Ramos (cell line): Measurements from ENCODE around the gene BRF1.

Source experiments
- in situ Hi-C: fragments of 300-500 bp; cut with MboI; formaldehyde crosslinking; loops from one replicate; pipeline ENCODE4 v1.14.3; 2022; ENCODE audit warnings: low sequenced_read_pairs; ENCODE audit not compliant: unreplicated experiment

The BRF1 gene

GRCh38 chr14:105171004-105171673, 129.7 kb downstream of the BRF1 start:
- in situ Hi-C loops, result no loop called here

GRCh38 chr14:105169776-105170655, 130.8 kb downstream of the BRF1 start:
- in situ Hi-C loops, result no loop called here

GRCh38 chr14:105168979-105169507, 131.8 kb downstream of the BRF1 start:
- in situ Hi-C loops, result no loop called here

GRCh38 chr14:105168496-105168978, 132.3 kb downstream of the BRF1 start, which contains the start of gene JAG2:
Gene JAG2, minus strand, starts transcription at chr14:105168776. Its CDS starts 356 bp downstream, at chr14:105168420.
- in situ Hi-C loops, result no loop called here

- in situ Hi-C loops, result no loop called here
Observed at GRCh38 chr14:105168093-105168420, 132.7 kb downstream of the BRF1 start.

GRCh38 chr14:105167303-105168092, 133.3 kb downstream of the BRF1 start:
- in situ Hi-C loops, result no loop called here

GRCh38 chr14:105166571-105167302, 134.1 kb downstream of the BRF1 start:
- in situ Hi-C loops, result no loop called here

GRCh38 chr14:105165761-105166485, 134.9 kb downstream of the BRF1 start:
- in situ Hi-C loops, result no loop called here

GRCh38 chr14:105165134-105165704, 135.6 kb downstream of the BRF1 start:
- in situ Hi-C loops, result no loop called here

GRCh38 chr14:105163040-105163742, 137.6 kb downstream of the BRF1 start:
- in situ Hi-C loops, result no loop called here

GRCh38 chr14:105162669-105162979, 138.2 kb downstream of the BRF1 start:
- in situ Hi-C loops, result no loop called here

GRCh38 chr14:105161964-105162668, 138.7 kb downstream of the BRF1 start:
- in situ Hi-C loops, result no loop called here

- in situ Hi-C loops, result no loop called here
Observed at GRCh38 chr14:105161309-105161708, 139.5 kb downstream of the BRF1 start.

GRCh38 chr14:105160776-105161175, 140.0 kb downstream of the BRF1 start:
- in situ Hi-C loops, result no loop called here

GRCh38 chr14:105159344-105159743, 141.5 kb downstream of the BRF1 start:
- in situ Hi-C loops, result no loop called here
